NCI-H2196 treated with DMSO at 0.1 percent for 48 hours (cell line): Measurements from ENCODE around the gene RNF224.

Experiments used
- DNase-seq: peaks from one replicate; lab custom pipeline; 2025; ENCODE audit not compliant: unreplicated experiment; lab: John Stamatoyannopoulos, UW

The RNF224 gene

DNA sequence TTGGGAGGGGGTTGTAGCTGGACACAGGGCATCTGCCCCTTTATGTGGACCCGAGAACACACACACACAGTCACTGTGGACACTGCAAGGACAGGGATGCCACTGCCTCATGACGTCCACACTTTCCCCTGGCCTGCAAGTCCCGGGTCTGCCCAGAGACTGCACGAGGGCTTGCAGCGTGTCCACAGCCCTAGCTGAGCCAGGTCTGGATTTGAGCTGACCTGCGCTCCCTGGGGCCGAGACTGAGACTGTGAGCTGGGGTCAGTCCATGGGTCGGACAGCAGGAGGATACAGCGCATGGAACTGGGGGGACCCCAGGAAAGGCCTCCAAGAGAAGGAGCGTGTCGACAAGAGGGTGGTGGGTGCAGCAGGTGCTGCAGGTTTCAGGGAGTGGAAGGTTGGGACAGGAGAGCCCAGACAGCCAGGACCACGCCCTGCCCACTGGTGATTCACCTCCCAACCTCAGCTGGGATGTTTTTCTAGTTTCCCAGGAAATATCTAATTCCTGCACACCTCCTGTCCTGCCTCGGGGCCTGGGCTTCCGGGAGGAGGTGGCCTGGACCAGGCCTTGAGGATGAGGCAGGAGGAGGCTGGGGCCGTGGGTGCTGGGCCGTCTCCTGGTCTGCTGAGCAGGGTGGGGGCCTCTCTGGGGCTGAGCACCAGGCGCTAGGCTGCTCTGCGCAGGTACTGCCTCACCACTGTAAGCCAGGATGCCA lies 806 bp upstream of the RNF224 start:
- DNase-seq = no peak

DNA sequence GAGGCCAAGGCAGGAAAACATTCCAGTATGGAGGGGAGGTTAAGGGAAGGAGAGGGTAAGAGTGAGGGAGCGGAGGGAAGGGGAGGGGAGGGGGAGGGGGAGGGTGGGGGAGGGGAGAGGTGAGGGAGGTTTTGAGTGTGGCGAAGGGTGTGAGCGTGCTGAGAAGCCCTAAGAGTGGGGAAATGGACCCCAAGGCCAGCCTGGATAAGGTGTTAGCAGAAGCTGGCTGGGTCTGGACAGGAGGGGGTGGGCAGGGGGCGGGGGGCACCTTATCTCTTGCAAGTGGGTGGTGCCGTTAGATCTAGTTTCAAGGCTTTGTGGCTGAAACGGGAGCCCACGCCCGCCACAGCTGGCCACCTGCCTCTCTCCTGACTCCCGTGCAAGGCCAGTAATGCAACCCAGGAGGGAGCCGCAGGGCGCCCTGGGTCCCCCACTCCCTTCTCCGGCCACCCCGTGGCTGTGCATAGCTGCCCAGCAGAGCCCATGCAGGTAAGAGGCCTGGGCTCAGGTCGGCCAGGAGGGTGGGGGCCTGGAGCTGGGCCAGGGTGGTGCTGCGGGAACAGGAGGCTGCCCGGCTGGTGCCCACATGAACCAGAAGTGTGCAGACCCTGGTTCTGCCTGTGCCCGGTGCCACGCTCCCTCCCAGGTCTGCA lies 677 bp downstream of the RNF224 start:
- no peak for DNase-seq

DNA sequence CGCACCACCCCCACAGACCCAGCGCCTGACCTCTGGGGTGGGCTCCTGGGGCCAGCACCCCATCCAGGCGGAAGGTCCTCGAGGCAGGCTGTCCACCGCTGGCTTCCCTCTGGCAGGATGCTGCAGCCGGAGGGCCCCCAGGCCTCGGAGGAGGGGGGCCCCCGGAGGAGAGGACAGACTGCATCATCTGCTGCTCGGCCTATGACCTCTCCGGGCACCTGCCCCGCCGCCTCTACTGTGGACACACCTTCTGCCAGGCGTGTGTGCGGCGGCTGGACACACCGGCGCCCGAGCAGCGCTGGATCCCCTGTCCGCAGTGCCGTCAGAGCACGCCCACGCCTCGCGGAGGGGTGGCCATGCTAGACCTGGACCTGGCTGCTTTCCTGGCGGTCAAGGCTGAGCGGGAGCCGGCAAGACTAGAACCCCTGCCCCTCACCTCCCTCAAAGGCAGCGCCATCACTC lies 1.2 kb downstream of the RNF224 start:
- peak; percentile 48 for DNase-seq

DNA sequence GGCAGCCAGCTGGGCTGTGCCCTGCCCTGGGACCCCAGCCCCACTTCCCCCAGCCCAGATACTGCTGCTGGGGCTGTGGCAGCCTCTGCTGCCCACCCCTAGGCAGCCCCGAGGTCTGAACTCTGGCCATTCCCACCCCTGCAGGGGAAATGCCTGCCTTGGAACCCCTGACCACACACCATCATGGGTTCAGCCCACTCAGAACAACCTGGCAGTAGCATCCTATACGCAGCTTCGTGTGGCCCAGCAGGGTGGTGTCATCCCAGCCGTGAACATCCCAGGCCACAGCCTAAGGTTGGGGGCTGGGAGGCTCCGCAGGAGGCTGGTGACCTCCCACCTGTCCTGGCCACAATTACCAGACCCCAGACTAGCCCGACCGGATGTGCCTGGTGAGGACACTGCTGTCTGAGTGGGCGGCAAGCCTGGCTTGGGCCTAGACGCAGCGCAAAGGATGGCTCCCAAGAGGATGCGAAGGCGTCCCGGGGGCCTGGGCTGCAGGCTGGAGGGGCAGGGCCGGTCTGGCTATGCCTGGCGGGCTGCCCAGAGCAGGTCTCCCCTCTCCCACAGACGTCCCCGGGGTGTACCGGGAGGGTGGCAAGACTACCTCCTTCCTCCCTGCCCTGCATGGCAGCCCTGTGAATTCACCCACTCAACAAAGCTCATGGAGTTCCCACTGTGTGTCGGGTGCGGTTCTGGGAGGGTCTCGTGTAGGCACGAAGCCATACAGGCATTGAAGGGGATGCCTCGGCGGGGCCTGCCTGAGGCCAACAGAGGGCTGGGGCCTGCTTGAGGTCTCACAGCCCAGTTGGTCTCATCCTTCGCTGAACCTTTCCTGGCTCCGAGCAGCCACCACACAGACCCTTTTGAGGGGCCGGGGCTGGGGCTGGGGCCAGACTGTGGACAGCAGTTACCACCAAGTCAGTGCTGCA lies 1.9 kb downstream of the RNF224 start:
- no peak for DNase-seq

DNA sequence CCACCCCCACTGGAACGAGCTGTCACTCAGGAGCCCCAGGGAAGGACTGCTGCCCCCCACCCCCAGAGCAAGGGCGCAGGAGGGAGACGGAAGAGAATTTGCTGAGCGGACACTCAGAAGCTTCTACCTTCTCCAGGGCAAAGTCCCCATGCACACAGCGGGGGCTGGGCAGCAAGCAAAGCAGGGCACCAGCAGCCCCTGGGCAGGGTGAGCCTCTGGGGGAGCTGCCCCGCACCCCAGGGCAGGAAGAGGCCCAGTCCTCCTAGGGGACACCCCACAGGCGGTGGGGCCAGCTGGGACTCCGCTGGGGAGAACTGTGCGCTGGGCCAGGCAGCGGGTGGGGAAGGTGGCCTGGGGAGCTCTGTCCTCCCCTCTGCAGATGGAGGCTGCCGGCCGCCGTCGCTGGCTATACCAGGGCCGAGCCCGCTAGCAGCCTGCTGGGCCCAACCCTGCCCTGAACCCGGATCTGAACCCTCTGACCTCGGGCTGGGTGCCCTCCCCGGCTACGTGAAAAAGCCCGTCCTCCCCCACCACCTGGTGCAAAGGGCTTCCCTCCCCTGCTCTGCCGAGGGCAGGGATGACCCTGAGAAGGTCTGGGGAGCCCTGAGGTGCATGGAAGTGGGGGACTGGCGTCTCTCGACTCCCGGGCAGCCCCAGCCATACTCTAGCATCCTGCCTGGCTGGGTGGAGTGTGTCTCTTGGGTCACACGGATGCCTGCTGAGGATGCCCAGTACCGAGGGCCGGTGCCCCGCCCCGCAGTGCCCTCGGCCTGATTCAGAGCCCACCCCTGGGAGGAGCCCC lies 2.8 kb downstream of the RNF224 start:
- DNase-seq = no peak

DNA sequence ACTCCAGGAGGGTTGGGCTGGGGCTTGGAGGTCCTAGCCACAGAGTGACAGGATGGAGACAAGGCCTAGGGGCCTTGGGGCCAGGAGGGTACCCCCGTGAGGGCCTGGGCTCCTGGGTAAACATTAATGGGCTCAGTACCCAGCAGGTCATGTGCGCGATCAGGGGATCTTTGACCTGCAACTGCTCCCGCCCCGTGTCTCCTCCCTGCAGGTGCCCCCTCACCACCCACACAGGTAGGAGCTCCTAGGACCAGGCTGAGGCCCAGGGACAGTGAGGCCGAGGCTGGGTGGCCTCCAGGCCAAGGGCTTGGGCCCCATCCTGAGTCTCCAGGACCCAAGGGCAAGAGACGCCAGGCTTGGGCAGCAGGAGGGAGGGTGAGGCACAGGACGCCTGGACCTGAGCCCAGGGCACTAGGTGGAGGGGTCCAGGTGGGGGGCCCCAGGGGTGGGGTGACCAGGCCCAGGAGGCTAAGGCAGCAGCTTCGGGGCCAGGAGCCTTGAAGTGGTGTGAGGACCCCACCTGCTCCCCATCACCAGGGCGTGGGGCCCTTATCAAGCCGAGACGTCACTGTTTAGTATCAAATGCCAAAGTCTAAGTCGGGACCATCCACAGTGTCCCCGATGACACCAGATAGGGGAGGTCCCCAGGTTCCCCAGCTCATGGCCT lies 3.5 kb downstream of the RNF224 start, which contains the start of gene SLC34A3:
TSS of gene SLC34A3 (plus strand) at position 197 of the 667 bp plus-strand sequence. CDS start 802 bp downstream, outside the sequence.
- DNase-seq = no peak

- DNase-seq = no peak
Measured at GRCh38 chr9:137231372-137232039, 4.2 kb downstream of the RNF224 start.

DNA sequence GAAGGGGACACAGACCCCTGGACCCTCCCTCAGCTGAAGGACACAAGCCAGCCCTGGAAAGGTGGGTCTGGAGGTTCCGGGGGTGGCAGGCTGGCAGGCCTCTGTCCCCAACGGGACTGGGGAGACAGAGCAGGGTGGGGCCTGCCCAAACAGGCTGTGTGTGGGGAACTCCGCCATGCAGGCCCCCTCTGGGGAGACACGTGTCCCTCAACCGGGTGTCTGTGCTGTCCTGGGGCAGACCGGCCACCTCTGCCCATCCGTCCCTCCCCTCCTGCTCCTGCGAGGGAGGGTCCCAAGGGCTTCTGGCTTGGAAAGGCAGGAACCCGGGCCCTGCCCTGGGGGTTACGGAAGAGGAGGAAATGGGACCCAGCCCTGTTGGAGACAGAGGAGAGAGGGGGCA lies 4.8 kb downstream of the RNF224 start:
- DNase-seq = no peak

- no peak for DNase-seq
Measured at GRCh38 chr9:137232510-137232909, 5.2 kb downstream of the RNF224 start.

- no peak for DNase-seq
Measured at GRCh38 chr9:137233143-137233980, 6.1 kb downstream of the RNF224 start.

DNA sequence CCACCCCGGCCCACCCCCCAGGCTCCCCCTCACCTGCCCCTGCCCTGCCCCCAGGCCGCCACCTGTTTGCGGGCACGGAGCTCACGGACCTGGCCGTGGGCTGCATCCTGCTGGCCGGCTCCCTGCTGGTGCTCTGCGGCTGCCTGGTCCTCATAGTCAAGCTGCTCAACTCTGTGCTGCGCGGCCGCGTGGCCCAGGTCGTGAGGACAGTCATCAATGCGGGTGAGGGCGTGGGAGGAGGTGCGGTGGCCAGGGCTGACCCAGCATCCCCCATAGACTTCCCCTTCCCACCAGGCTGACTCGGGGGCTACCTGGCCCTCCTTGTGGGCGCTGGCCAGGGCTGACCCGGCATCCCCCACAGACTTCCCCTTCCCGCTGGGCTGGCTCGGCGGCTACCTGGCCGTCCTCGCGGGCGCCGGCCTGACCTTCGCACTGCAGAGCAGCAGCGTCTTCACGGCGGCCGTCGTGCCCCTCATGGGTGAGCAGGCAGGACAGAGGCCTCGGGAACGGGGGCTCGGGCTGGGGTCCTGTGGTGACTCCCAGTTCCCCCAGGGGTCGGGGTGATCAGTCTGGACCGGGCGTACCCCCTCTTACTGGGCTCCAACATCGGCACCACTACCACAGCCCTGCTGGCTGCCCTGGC lies 6.9 kb downstream of the RNF224 start:
- DNase-seq = no peak

DNA sequence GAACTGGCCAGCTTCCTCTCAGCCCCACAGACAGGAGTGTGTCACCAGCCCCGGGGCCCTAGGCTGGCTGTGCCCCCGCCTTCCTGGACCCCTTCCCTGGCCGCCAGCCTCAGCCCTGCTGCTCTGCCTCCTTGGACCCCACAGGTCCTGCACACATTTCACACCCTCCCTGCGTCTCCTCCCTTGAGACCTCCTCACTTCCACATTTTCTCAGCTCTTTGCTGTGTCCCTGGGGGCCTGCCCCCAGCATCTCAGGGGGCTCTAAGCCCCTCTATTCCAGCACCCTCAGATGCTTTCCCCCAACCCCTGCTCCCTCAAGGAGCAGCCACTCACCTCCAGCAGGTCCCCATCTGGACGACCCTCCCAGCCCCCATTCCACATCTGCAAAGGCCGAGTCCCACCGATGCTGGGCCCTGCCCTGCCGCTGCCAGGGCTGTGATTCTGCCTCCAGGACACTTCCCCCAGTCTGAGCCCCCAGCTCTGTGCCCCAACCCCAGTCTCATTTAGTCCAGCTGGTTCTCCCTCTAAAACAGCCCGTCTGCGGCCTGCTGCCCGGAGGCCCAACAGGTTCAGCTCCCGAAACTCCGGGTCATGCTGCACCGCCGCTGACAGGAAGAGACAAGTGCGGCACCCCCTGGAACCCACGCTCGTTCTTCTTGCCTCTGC lies 7.6 kb downstream of the RNF224 start:
- DNase-seq = no peak

- DNase-seq = no peak
Measured at GRCh38 chr9:137235424-137236237, 8.3 kb downstream of the RNF224 start.

DNA sequence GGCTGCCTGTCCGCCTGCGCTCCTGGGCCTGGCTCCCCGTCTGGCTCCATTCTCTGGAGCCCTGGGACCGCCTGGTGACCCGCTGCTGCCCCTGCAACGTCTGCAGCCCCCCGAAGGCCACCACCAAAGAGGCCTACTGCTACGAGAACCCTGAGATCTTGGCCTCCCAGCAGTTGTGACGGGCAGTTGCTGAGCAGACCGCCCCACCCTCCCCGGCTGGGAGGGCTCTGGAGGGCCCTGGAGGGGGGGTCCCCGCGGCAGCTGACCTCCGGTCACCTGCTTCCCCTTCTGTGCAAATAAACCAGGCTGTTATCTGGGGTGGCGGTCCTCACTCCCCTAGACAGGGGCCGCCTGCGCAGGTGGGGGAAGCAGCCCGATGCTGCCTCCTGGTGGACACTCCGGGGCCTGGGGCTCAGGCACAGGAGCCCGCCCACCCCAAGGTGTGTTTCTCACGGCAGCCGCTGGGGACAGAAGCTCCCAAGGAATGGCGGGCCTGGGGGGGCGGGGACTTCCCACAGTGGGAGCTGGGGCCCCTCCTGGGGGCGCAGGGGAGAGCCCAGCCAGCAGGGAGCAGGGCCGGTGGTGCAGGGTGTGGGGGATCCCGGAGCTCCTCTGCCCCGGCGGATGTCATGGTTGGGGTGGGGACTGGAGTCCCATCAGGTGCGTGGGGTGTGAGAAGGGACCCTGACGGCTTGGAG lies 9.1 kb downstream of the RNF224 start:
- DNase-seq = peak; percentile 67

DNA sequence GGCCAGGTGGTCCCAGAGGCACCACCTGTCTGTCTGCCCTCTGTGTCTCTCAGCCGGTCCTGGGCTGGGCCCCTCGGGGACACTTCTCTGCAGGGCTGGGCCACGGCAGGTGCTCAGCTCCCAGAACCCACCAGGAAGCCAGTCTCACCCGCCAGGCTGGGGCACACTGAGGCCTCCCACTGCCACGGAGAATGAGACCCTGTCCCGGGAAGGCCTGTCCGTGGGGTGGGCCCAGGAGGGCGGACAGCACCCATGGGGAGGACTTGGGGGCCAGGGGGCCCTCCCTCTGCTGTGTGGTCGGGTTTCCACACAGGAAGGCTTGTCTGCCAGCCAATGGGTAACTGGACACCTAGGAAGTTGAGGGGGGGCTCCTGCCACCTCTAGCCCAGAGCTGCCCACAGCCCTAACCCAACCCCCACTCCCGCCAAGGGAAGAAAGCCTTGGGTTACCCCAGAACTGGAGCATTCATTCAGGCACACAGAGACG lies 9.7 kb downstream of the RNF224 start:
- peak; percentile 63 for DNase-seq
